ENCODE data around the gene TLL2. TPM values are rescaled to one million over a fixed set of nuclear protein-coding genes. Genes with fewer than 3 reads are reported as not detected.

Gene TLL2
- polyA plus RNA-seq, 3 donors: not detected

GRCh38 chr10:96478355-96478754, 35.4 kb downstream of the TLL2 start:
- Mint-ChIP-seq H3K4me3 (no peak overlapping the region), H3K9me3 (peaks cover 0 to 3% (median 0%) of the 10 kb centered on the region in 7 donors), H3K4me1 (no peaks in the 10 kb centered on the region), H3K27me3 (ENCODE audit: low read depth in 3 of 3) (peaks cover 1 to 32% (median 29%) of the 10 kb centered on the region in 3 donors), H3K27ac (no peak overlapping the region), H3K36me3 (no peaks in the 10 kb centered on the region)
- no peak for TF ChIP-seq CTCF (IDR thresholded peaks at IDR 0.05)
- no peak overlapping the region for H2AFZ ChIP-seq (ENCODE audit: insufficient read depth, low read depth, low read length, poor library complexity, severe bottlenecking)
- H3K4me3 ChIP-seq (replicated peaks in 1 of 3; ENCODE audit: low read depth in 2 of 3, low read length in 3 of 3): no peak overlapping the region
- intact Hi-C loops (cut with micrococcal nuclease): no loop called here
- no peaks in the 10 kb centered on the region for H3K79me2 ChIP-seq (ENCODE audit: insufficient read depth, low read length)
- H3K4me2 ChIP-seq (replicated peaks; ENCODE audit: extremely low read depth, low read length, poor library complexity, severe bottlenecking): no peak overlapping the region
- WGBS (ENCODE audit: insufficient coverage): 80% methylated on average over 6 of the region's 9 CpGs
- H3K4me1 ChIP-seq (ENCODE audit: control insufficient read depth in 1 of 2, insufficient read depth in 2 of 2, low read length in 2 of 2): no peaks in the 10 kb centered on the region
- no peak overlapping the region for H3K27ac ChIP-seq (ENCODE audit: low read depth in 1 of 2, low read length in 2 of 2)
- no peaks in the 10 kb centered on the region for H4K20me1 ChIP-seq (ENCODE audit: insufficient read depth, low read length)
- DNase-seq: no peak
- peaks cover 0 to 6% of the 10 kb centered on the region in 2 donors for H3K27me3 ChIP-seq (ENCODE audit: control insufficient read depth in 2 of 2, insufficient read depth in 2 of 2, low read length in 2 of 2)
- H3K9ac ChIP-seq (ENCODE audit: insufficient read depth, low read length, poor library complexity, severe bottlenecking): no peak overlapping the region
- no peaks in the 10 kb centered on the region for H3K9me3 ChIP-seq (replicated peaks in 1 of 2; ENCODE audit: control insufficient read depth in 1 of 2, insufficient read depth in 1 of 2, low read length in 2 of 2)
- no peaks in the 10 kb centered on the region for H3K36me3 ChIP-seq (replicated peaks in 1 of 2; ENCODE audit: control insufficient read depth in 1 of 2, insufficient read depth in 2 of 2, low read length in 2 of 2)

GRCh38 chr10:96473866-96474265, 39.9 kb downstream of the TLL2 start:
- Histone ChIP-seq H3K79me2 (ENCODE audit: insufficient read depth, low read length) (no peaks in the 10 kb centered on the region), H3K36me3 (replicated peaks in 1 of 2; ENCODE audit: control insufficient read depth in 1 of 2, insufficient read depth in 2 of 2, low read length in 2 of 2) (no peaks in the 10 kb centered on the region), H3K27ac (ENCODE audit: low read depth in 1 of 2, low read length in 2 of 2) (no peak overlapping the region), H2AFZ (ENCODE audit: insufficient read depth, low read depth, low read length, poor library complexity, severe bottlenecking) (no peak overlapping the region), H3K4me2 (replicated peaks; ENCODE audit: extremely low read depth, low read length, poor library complexity, severe bottlenecking) (no peak overlapping the region), H3K9ac (ENCODE audit: insufficient read depth, low read length, poor library complexity, severe bottlenecking) (no peak overlapping the region), H4K20me1 (ENCODE audit: insufficient read depth, low read length) (no peaks in the 10 kb centered on the region), H3K4me1 (ENCODE audit: control insufficient read depth in 1 of 2, insufficient read depth in 2 of 2, low read length in 2 of 2) (no peaks in the 10 kb centered on the region), H3K27me3 (ENCODE audit: control insufficient read depth in 2 of 2, insufficient read depth in 2 of 2, low read length in 2 of 2) (peaks cover 0 to 6% of the 10 kb centered on the region in 2 donors), H3K4me3 (replicated peaks in 1 of 3; ENCODE audit: low read depth in 2 of 3, low read length in 3 of 3) (no peak overlapping the region), H3K9me3 (replicated peaks in 1 of 2; ENCODE audit: control insufficient read depth in 1 of 2, insufficient read depth in 1 of 2, low read length in 2 of 2) (no peaks in the 10 kb centered on the region)
- intact Hi-C loops (cut with micrococcal nuclease): no loop called here
- H3K4me3 Mint-ChIP-seq: no peak overlapping the region
- no peaks in the 10 kb centered on the region for H3K4me1 Mint-ChIP-seq
- H3K9me3 Mint-ChIP-seq: peaks cover 0 to 3% (median 0%) of the 10 kb centered on the region in 7 donors
- no peaks in the 10 kb centered on the region for H3K36me3 Mint-ChIP-seq
- peaks cover 9 to 25% (median 20%) of the 10 kb centered on the region in 3 donors for H3K27me3 Mint-ChIP-seq (ENCODE audit: low read depth in 3 of 3)
- no peak for DNase-seq
- WGBS (ENCODE audit: insufficient coverage): 100% methylated on average over 2 of the region's 9 CpGs
- TF ChIP-seq CTCF (IDR thresholded peaks at IDR 0.05): no peak
- peak overlapping the region in 1 of 7 donors; percentile 29 for H3K27ac Mint-ChIP-seq
